K562 (cell line): ENCODE results near the gene BOD1L1. TPM values are rescaled to one million over a fixed set of nuclear protein-coding genes. Genes with fewer than 3 reads are reported as not detected.

Source experiments
- ATAC-seq: fragments of 200-7000 bp; cut with Tn5 transposase; 3 replicates; pipeline ENCODE4 v1.9.1; 2020; ENCODE audit warnings: moderate library complexity
- BruUV-seq: library from RNA; stranded (reverse); fragments of 400-500 nt; replicated peaks from 2 replicates; lab custom pipeline; 2021; lab: Mats Ljungman, UMichigan
- CTCF ChIA-PET: fragments of 300-600 bp; formaldehyde crosslinking; extraction: SDS; loops from one replicate; lab custom pipeline; 2021; ENCODE audit warnings: low intra/inter-chr PET ratio; lab: Yijun Ruan, JAX
- POLR2A ChIA-PET: fragments of 300-600, 350-650 bp; sonication (Branson Sonifier 250); formaldehyde crosslinking; extraction: SDS; loops from one replicate; lab custom pipeline; 2021; ENCODE audit warnings: antibody characterized with exemption, inconsistent platforms; lab: Yijun Ruan, JAX
- DNase-seq, 4 experiments: peaks; one replicate each; pipeline versions ENCODE4 v3.0.0 to v3.0.0-alpha.2; 2011 to 2018; ENCODE audit warnings: low spot score in 3 of 4, mixed read lengths in 3 of 4; ENCODE audit errors: extremely low read depth in 1 of 4
- FAIRE-seq: peaks from 2 replicates; lab custom pipeline; 2011; peaks lifted over from hg19 to GRCh38; lab: Jason Lieb, UNC
- H2AFZ ChIP-seq: 2 replicates; pipeline ENCODE4 v1.6.0; 2011; ENCODE audit warnings: low read depth, low read length, control low read depth, inconsistent platforms
- H3K27ac ChIP-seq: fragments of 200-600 bp; 3 replicates; pipeline ENCODE4 v1.8.0; 2011; ENCODE audit warnings: low read depth, mild to moderate bottlenecking, control low read depth, inconsistent platforms, low read length, moderate library complexity, mixed read lengths; ENCODE audit errors: extremely low read depth
- H3K27me3 ChIP-seq, 2 experiments: fragments of 300-600 bp in 1 of 2; 2 replicates in 1 of 2; 3 replicates in 1 of 2; pipeline versions ENCODE4 v1.6.0 to v1.8.0; 2011; ENCODE audit warnings: inconsistent platforms in 2 of 2, low read length in 2 of 2, mild to moderate bottlenecking in 1 of 2, mixed read lengths in 1 of 2, moderate library complexity in 1 of 2; ENCODE audit not compliant: control insufficient read depth in 2 of 2, insufficient read depth in 2 of 2
- H3K36me3 ChIP-seq: fragments of 300-600 bp; 3 replicates; pipeline ENCODE4 v1.8.0; 2011; ENCODE audit warnings: mild to moderate bottlenecking, low read length, inconsistent platforms; ENCODE audit not compliant: control insufficient read depth, insufficient read depth
- H3K4me1 ChIP-seq, 2 experiments: fragments of 200-600 bp in 1 of 2; replicated peaks in 1 of 2; 2 replicates in 1 of 2; 3 replicates in 1 of 2; pipeline versions ENCODE4 v1.5.1 to v1.8.0; 2011; ENCODE audit warnings: inconsistent platforms in 2 of 2, low read length in 2 of 2, mild to moderate bottlenecking in 1 of 2, mixed read lengths in 1 of 2, moderate library complexity in 1 of 2; ENCODE audit not compliant: control insufficient read depth in 2 of 2, insufficient read depth in 2 of 2
- H3K4me2 ChIP-seq: 2 replicates; pipeline ENCODE4 v1.6.1; 2011; ENCODE audit warnings: low read length, control low read depth, inconsistent platforms, mixed read lengths; ENCODE audit not compliant: insufficient read depth
- H3K4me3 ChIP-seq: fragments of 200-600 bp; sonication (generic), shearing (Covaris generic); 2 replicates; pipeline ENCODE4 v1.5.1; 2016; ENCODE audit warnings: control low read depth, inconsistent platforms
- H3K79me2 ChIP-seq: fragments of 200-600 bp; 3 replicates; pipeline ENCODE4 v1.8.0; 2011; ENCODE audit warnings: low read length, inconsistent platforms; ENCODE audit not compliant: control insufficient read depth, insufficient read depth
- H3K9ac ChIP-seq, 2 experiments: 2 replicates each; pipeline versions ENCODE4 v1.6.0 to v1.6.1; 2011; ENCODE audit warnings: low read depth in 2 of 2, low read length in 2 of 2, control low read depth in 1 of 2, inconsistent platforms in 1 of 2, mild to moderate bottlenecking in 1 of 2, mixed read lengths in 1 of 2; ENCODE audit not compliant: insufficient read depth in 1 of 2
- H3K9me1 ChIP-seq: one replicate; pipeline ENCODE4 v1.6.0; 2011; ENCODE audit warnings: inconsistent platforms, mild to moderate bottlenecking, low read length, moderate library complexity; ENCODE audit not compliant: control insufficient read depth, insufficient read depth
- H3K9me3 ChIP-seq: replicated peaks from 2 replicates; pipeline ENCODE4 v1.5.1; 2011; ENCODE audit warnings: low read depth, low read length, inconsistent platforms; ENCODE audit not compliant: control insufficient read depth, insufficient read depth
- H4K20me1 ChIP-seq: replicated peaks from 2 replicates; pipeline ENCODE4 v1.6.1; 2011; ENCODE audit warnings: low read length, inconsistent platforms, mixed read lengths; ENCODE audit not compliant: control insufficient read depth, insufficient read depth
- ARID4B ChIP-seq: sonication (generic); formaldehyde crosslinking; IDR thresholded peaks from 2 replicates; pipeline ENCODE4 v1.8.0; 2022; ENCODE audit warnings: mild to moderate bottlenecking, missing genetic modification reagents
- BCLAF1 ChIP-seq, 2 experiments: fragments of 450-650 bp in 1 of 2; IDR thresholded peaks; 2 replicates each; pipeline ENCODE4 v1.6.1; 2011 to 2017; ENCODE audit warnings: low read depth in 2 of 2, antibody characterized with exemption in 1 of 2, borderline replicate concordance in 1 of 2, low read length in 1 of 2, mild to moderate bottlenecking in 1 of 2, mixed read lengths in 1 of 2; ENCODE audit not compliant: control insufficient read depth in 1 of 2
- DDX20 ChIP-seq: fragments of 450-650 bp; IDR thresholded peaks from 2 replicates; pipeline ENCODE4 v1.6.1; 2016; ENCODE audit warnings: missing genetic modification characterization, low read depth, mild to moderate bottlenecking, missing compliant biosample characterization, moderate library complexity
- GABPB1 ChIP-seq: sonication (generic); formaldehyde crosslinking; IDR thresholded peaks from 2 replicates; pipeline ENCODE4 v1.8.0; 2022; ENCODE audit warnings: mild to moderate bottlenecking, missing genetic modification reagents
- HMG20B ChIP-seq: fragments of 250-450 bp; sonication (Bioruptor Pico); IDR thresholded peaks from 2 replicates; pipeline ENCODE4 v1.5.0; 2021; ENCODE audit warnings: mild to moderate bottlenecking
- KHSRP ChIP-seq: fragments of 450-650 bp; IDR thresholded peaks from 2 replicates; pipeline ENCODE4 v1.6.1; 2017
- NFE2L1 ChIP-seq: fragments of 450-650 bp; IDR thresholded peaks from 2 replicates; pipeline ENCODE4 v1.6.1; 2016; ENCODE audit warnings: missing genetic modification characterization, low read depth, mild to moderate bottlenecking, missing compliant biosample characterization, moderate library complexity, borderline replicate concordance
- SRSF7 ChIP-seq: fragments of 200-400 bp; formaldehyde crosslinking; optimal IDR thresholded peaks from 2 replicates; pipeline ENCODE3; 2017; ENCODE audit warnings: mild to moderate bottlenecking, low read depth, low read length
- YY1 ChIP-seq, 3 experiments: IDR thresholded peaks; 2 replicates each; pipeline ENCODE4 v1.6.1; 2011; ENCODE audit warnings: low read length in 2 of 3, mild to moderate bottlenecking in 2 of 3, moderate library complexity in 2 of 3, borderline replicate concordance in 1 of 3, control low read depth in 1 of 3, low read depth in 1 of 3; ENCODE audit not compliant: insufficient read depth in 3 of 3, insufficient replicate concordance in 2 of 3, control insufficient read depth in 1 of 3, insufficient read length in 1 of 3; ENCODE audit errors: extremely low read depth in 1 of 3
- WGBS: fragments of 100-300 bp; shearing (Covaris generic); methylation state at CpG from one replicate; pipeline ENCODE4 v1.1.6; 2016; ENCODE audit warnings: low coverage, mixed read lengths; ENCODE audit not compliant: insufficient coverage; ENCODE audit errors: missing lambda C conversion rate; 5-methylcytosine and 5-hydroxymethylcytosine counted together
- in situ Hi-C: fragments of 300-500 bp; cut with MboI; formaldehyde crosslinking; loops from 4 replicates; pipeline ENCODE4 v1.15.0; 2018; ENCODE audit warnings: inconsistent platforms, mixed read lengths
- intact Hi-C: fragments of 100-400 bp; cut with micrococcal nuclease; formaldehyde crosslinking; loops from 2 replicates; pipeline ENCODE4 v1.14.2; 2022
- polyA plus RNA-seq, 8 experiments: library from polyadenylated mRNA; depleted of rRNA in 4 of 8; stranded (reverse) in 5 of 8; unstranded in 3 of 8; fragments of >200 nt; fragmentation: Nextera tagmentation in 2 of 8; fragmentation: Illumina TruSeq in 1 of 8; extraction: Ambion mirVana in 2 of 8; extraction: Trizol in 1 of 8; gene quantifications; 2 replicates each; pipeline versions ENCODE4 v1.2.1 to v1.2.3, GENCODE V29; 2011 to 2014; ENCODE audit warnings: inconsistent platforms in 1 of 8, missing spikeins in 1 of 8
- total RNA-seq, 7 experiments: library from RNA; depleted of rRNA in 6 of 7; stranded (reverse); fragments of >200 nt in 6 of 7; fragmentation: Illumina TruSeq in 2 of 7; extraction: Trizol in 2 of 7; gene quantifications; 2 replicates each; pipeline versions ENCODE4 v1.2.1 to v1.2.3, GENCODE V29; 2011 to 2021; ENCODE audit warnings: low replicate concordance in 1 of 7

The BOD1L1 gene
- total and polyA plus RNA-seq, 9 of the 15 experiments (the other 6 are each of a cell fraction or from before 2014, with no cell fraction given): 4.8 to 23.2 (median 17.7) TPM

- no peak for TF ChIP-seq ARID4B (CRISPR knock-in tag)
- no peak for TF ChIP-seq GABPB1
These were observed 26.2 kb upstream of the BOD1L1 start (continued) for GRCh38 chr4:13653766-13654161.

DNA sequence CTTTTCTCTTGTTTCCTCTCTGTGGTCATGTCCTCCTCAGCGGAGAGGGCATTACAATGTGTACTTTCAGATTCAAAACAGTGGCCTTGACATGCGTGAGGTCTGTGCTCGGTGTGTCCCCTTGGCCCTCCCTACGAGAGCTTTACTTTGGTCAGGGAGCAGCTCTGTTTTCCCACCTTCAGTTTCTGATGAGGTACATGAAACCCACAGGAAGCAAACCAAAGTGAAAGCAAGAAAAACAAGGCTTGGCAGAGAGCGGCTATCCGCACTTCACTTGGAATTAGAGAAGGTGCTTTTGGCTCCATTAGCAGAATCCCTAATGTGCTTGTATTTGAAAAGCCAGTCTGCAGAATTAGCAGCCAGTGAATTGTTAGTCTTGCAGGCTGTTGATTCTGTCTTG lies 19.5 kb upstream of the BOD1L1 start:
- no peak overlapping the region for H3K4me2 ChIP-seq
- FAIRE-seq: no peak
- H3K4me3 ChIP-seq: no peak overlapping the region
- H3K9ac ChIP-seq: no peak overlapping the region
- no peak overlapping the region for H2AFZ ChIP-seq
- intact Hi-C loops: no loop called here
- in situ Hi-C loops: no loop called here
- no peaks in the 10 kb centered on the region for H3K9me3 ChIP-seq
- no peaks in the 10 kb centered on the region for H3K4me1 ChIP-seq
- CTCF ChIA-PET: interaction anchor here (0.6 kb wide), 1 partner anchor 10 kb away, joined by 6 read pairs; no protein-coding TSS in a partner anchor
- H3K27me3 ChIP-seq: no peaks in the 10 kb centered on the region
- H3K9me1 ChIP-seq: no peaks in the 10 kb centered on the region
- H3K79me2 ChIP-seq: no peaks in the 10 kb centered on the region
- no peak overlapping the region for H3K27ac ChIP-seq
- no peaks in the 10 kb centered on the region for H3K36me3 ChIP-seq
- H4K20me1 ChIP-seq: no peaks in the 10 kb centered on the region; the same call in 1 of the 2 replicates
- ATAC-seq: no peak
- BruUV-seq: no TSS peak
- no peak for DNase-seq
- 0% methylated on average over 6 of the region's 6 CpGs for WGBS
- POLR2A ChIA-PET: no interaction called here
- TF ChIP-seq BCLAF1 (IDR thresholded peaks at IDR 0.05; ENCODE audit: borderline replicate concordance in 1 of 2, control insufficient read depth in 1 of 2, low read depth in 2 of 2, low read length in 1 of 2) (no peak), SRSF7 (no peak), KHSRP (no peak), DDX20 (tag) (no peak), YY1 (IDR thresholded peaks at IDR 0.05; ENCODE audit: borderline replicate concordance in 1 of 3, control insufficient read depth in 1 of 3, extremely low read depth in 1 of 3, insufficient read depth in 3 of 3, insufficient read length in 1 of 3, insufficient replicate concordance in 2 of 3, low read depth in 1 of 3, low read length in 2 of 3) (no peak), HMG20B (CRISPR knock-in tag) (no peak), NFE2L1 (no peak)
